Measurements from ENCODE around the gene TMPRSS9. TPM values are rescaled to one million over a fixed set of nuclear protein-coding genes. Genes with fewer than 3 reads are reported as not detected.

Gene TMPRSS9
- total RNA-seq, 1 experiment from 2014 or later: not detected

- no peak overlapping the region for H3K27ac ChIP-seq (ENCODE audit: low read length)
- TF ChIP-seq CTCF (conservative IDR thresholded peaks at IDR 0.05; ENCODE audit: low read depth, low read length): no peak
- TF ChIP-seq EZH2phosphoT487 (IDR thresholded peaks at IDR 0.05; ENCODE audit: borderline replicate concordance, low read length): no peak
- H3K9ac ChIP-seq (ENCODE audit: low read length): no peak overlapping the region
- no peaks in the 10 kb centered on the region for H3K4me1 ChIP-seq (ENCODE audit: insufficient read depth, low read length)
- DNase-seq (no peak), ATAC-seq (no peak)
- no peaks in the 10 kb centered on the region for H3K9me2 ChIP-seq (replicated peaks; ENCODE audit: low read length)
- no peaks in the 10 kb centered on the region for H3K36me3 ChIP-seq (ENCODE audit: low read depth, low read length)
- no peaks in the 10 kb centered on the region for H4K20me1 ChIP-seq (ENCODE audit: low read length)
- no peaks in the 10 kb centered on the region for H3K27me3 ChIP-seq (ENCODE audit: low read length)
- no peaks in the 10 kb centered on the region for H3F3A ChIP-seq (ENCODE audit: low read length, unreplicated experiment)
- intact Hi-C loops (cut with micrococcal nuclease): loop anchor here (10.0 kb wide), 1 partner anchor 78 kb away; the partner anchor contains the start of genes PLEKHJ1 and SF3A2
- no peak overlapping the region for H3K4me2 ChIP-seq (ENCODE audit: low read length)
- POLR2A ChIA-PET (ENCODE audit: unreplicated experiment): no interaction called here
- no peaks in the 10 kb centered on the region for H3K79me2 ChIP-seq (ENCODE audit: low read length)
- no TSS peak for BruUV-seq (replicated peaks)
- no peaks in the 10 kb centered on the region for H3K9me3 ChIP-seq (ENCODE audit: low read length)
- no peak overlapping the region for H3K4me3 ChIP-seq (ENCODE audit: low read length)
- no peak overlapping the region for H2AFZ ChIP-seq (ENCODE audit: low read length)
- CTCF ChIA-PET: no interaction called here
Measured at GRCh38 chr19:2312820-2313501, 47.1 kb upstream of the TMPRSS9 start.

- ChIA-PET CTCF (no interaction called here), POLR2A (ENCODE audit: unreplicated experiment) (no interaction called here)
- H3K27ac ChIP-seq (ENCODE audit: low read length): no peak overlapping the region
- no peak overlapping the region for H3K9ac ChIP-seq (ENCODE audit: low read length)
- no peak for TF ChIP-seq EZH2phosphoT487 (IDR thresholded peaks at IDR 0.05; ENCODE audit: borderline replicate concordance, low read length)
- TF ChIP-seq CTCF (conservative IDR thresholded peaks at IDR 0.05; ENCODE audit: low read depth, low read length): no peak
- TF ChIP-seq EZH2 (IDR thresholded peaks at IDR 0.05; ENCODE audit: low read length, unreplicated experiment): no peak
- no peaks in the 10 kb centered on the region for H3K79me2 ChIP-seq (ENCODE audit: low read length)
- no peaks in the 10 kb centered on the region for H3K9me3 ChIP-seq (ENCODE audit: low read length)
- H2AFZ ChIP-seq (ENCODE audit: low read length): no peak overlapping the region
- H3K4me3 ChIP-seq (ENCODE audit: low read length): no peak overlapping the region
- H3K36me3 ChIP-seq (ENCODE audit: low read depth, low read length): no peaks in the 10 kb centered on the region
- intact Hi-C loops (cut with micrococcal nuclease): loop anchor here (10.0 kb wide), 1 partner anchor 80 kb away; the partner anchor contains the start of genes PLEKHJ1 and SF3A2
- H3K9me2 ChIP-seq (replicated peaks; ENCODE audit: low read length): no peaks in the 10 kb centered on the region
- BruUV-seq (replicated peaks): no TSS peak
- no peaks in the 10 kb centered on the region for H3F3A ChIP-seq (ENCODE audit: low read length, unreplicated experiment)
- ATAC-seq (no peak), DNase-seq (no peak)
- H4K20me1 ChIP-seq (ENCODE audit: low read length): no peaks in the 10 kb centered on the region
- no peaks in the 10 kb centered on the region for H3K27me3 ChIP-seq (ENCODE audit: low read length)
- no peak overlapping the region for H3K4me2 ChIP-seq (ENCODE audit: low read length)
- no peaks in the 10 kb centered on the region for H3K4me1 ChIP-seq (ENCODE audit: insufficient read depth, low read length)
Measured at GRCh38 chr19:2315121-2315817, 44.8 kb upstream of the TMPRSS9 start.

Measured in PC-3 (cell line).